GM12878 (cell line): ENCODE results near the gene CACNA1H. TPM values are rescaled to one million over a fixed set of nuclear protein-coding genes. Genes with fewer than 3 reads are reported as not detected.

Source experiments
- ATAC-seq: fragments of 200-7000 bp; cut with Tn5 transposase; 3 replicates; pipeline ENCODE4 v1.9.1; 2020; ENCODE audit warnings: mild to moderate bottlenecking, moderate library complexity
- BruUV-seq: library from RNA; stranded (reverse); fragments of 400-500 nt; replicated peaks from 2 replicates; lab custom pipeline; 2021; lab: Mats Ljungman, UMichigan
- CTCF ChIA-PET: fragments of 300-600 bp; sonication (Branson Sonifier 250); formaldehyde crosslinking; extraction: SDS; loops from one replicate; lab custom pipeline; 2021; ENCODE audit warnings: inconsistent platforms; lab: Yijun Ruan, JAX
- POLR2A ChIA-PET: fragments of 350-600 bp; formaldehyde crosslinking; extraction: SDS; loops from one replicate; lab custom pipeline; 2021; ENCODE audit warnings: inconsistent platforms; lab: Charles Lee
- RAD21 ChIA-PET: fragments of 300-600 bp; sonication (Branson Sonifier 250); formaldehyde crosslinking; loops from one replicate; lab custom pipeline; 2023; ENCODE audit warnings: antibody characterized with exemption; ENCODE audit not compliant: unreplicated experiment; lab: Charles Lee
- SMC1A ChIA-PET: fragments of 300-600 bp; sonication (Branson Sonifier 250); formaldehyde crosslinking; loops from one replicate; lab custom pipeline; 2023; ENCODE audit not compliant: unreplicated experiment, uncharacterized antibody; lab: Charles Lee
- DNase-seq: peaks from one replicate; pipeline ENCODE4 v3.0.0-alpha.2; 2011; ENCODE audit warnings: low read depth, low spot score
- FAIRE-seq: peaks from 3 replicates; lab custom pipeline; 2011; peaks lifted over from hg19 to GRCh38; lab: Jason Lieb, UNC
- H2AFZ ChIP-seq: 2 replicates; pipeline ENCODE4 v1.6.0; 2011; ENCODE audit warnings: low read depth, low read length, control low read depth; ENCODE audit not compliant: control insufficient read depth
- H3K27ac ChIP-seq: 2 replicates; pipeline ENCODE4 v1.5.1; 2011; ENCODE audit warnings: control low read depth; ENCODE audit not compliant: control insufficient read depth, insufficient read depth
- H3K27me3 ChIP-seq, 2 experiments: replicated peaks in 1 of 2; 2 replicates each; pipeline versions ENCODE4 v1.6.0 to v1.6.1; 2011; ENCODE audit warnings: low read length in 1 of 2; ENCODE audit not compliant: control insufficient read depth in 2 of 2, insufficient read depth in 2 of 2
- H3K36me3 ChIP-seq, 2 experiments: 2 replicates each; pipeline ENCODE4 v1.5.1; 2011; ENCODE audit warnings: low read length in 1 of 2; ENCODE audit not compliant: control insufficient read depth in 2 of 2, insufficient read depth in 2 of 2
- H3K4me1 ChIP-seq: 2 replicates; pipeline ENCODE4 v1.6.1; 2011; ENCODE audit warnings: mild to moderate bottlenecking, low read length, moderate library complexity, mixed read lengths; ENCODE audit not compliant: control insufficient read depth, insufficient read depth
- H3K4me2 ChIP-seq: 2 replicates; pipeline ENCODE4 v1.6.0; 2011; ENCODE audit warnings: control low read depth; ENCODE audit not compliant: control insufficient read depth, insufficient read depth
- H3K4me3 ChIP-seq: fragments of 200-600 bp; sonication (generic); 2 replicates; pipeline ENCODE4 v1.5.1; 2016
- H3K79me2 ChIP-seq: 2 replicates; pipeline ENCODE4 v1.6.0; 2011; ENCODE audit warnings: low read length; ENCODE audit not compliant: control insufficient read depth, insufficient read depth
- H3K9ac ChIP-seq: 2 replicates; pipeline ENCODE4 v1.8.0; 2011; ENCODE audit warnings: low read length, control low read depth, mixed read lengths; ENCODE audit not compliant: control insufficient read depth, insufficient read depth
- H3K9me3 ChIP-seq: replicated peaks from 3 replicates; pipeline ENCODE4 v1.5.1; 2011; ENCODE audit warnings: mild to moderate bottlenecking, low read length; ENCODE audit not compliant: control insufficient read depth, insufficient read depth
- H4K20me1 ChIP-seq: 2 replicates; pipeline ENCODE4 v1.6.0; 2011; ENCODE audit not compliant: control insufficient read depth, insufficient read depth
- ASH2L ChIP-seq: fragments of 300-600, 200-600 bp; sonication (generic); IDR thresholded peaks from 2 replicates; pipeline ENCODE4 v1.6.1; 2017; ENCODE audit warnings: low read depth, mild to moderate bottlenecking, borderline replicate concordance
- BACH1 ChIP-seq: fragments of 450-650 bp; IDR thresholded peaks from 2 replicates; pipeline ENCODE4 v1.6.1; 2017; ENCODE audit warnings: mild to moderate bottlenecking, borderline replicate concordance
- BHLHE40 ChIP-seq, 2 experiments: fragments of 450-650 bp in 1 of 2; IDR thresholded peaks; 2 replicates each; pipeline ENCODE4 v1.6.1; 2011 to 2017; ENCODE audit warnings: low read depth in 2 of 2, borderline replicate concordance in 1 of 2, improper control_type of control experiment in 1 of 2, low read length in 1 of 2, mild to moderate bottlenecking in 1 of 2
- EED ChIP-seq: sonication (generic); IDR thresholded peaks from 2 replicates; pipeline ENCODE4 v1.6.1; 2016; ENCODE audit warnings: antibody characterized with exemption, low read depth
- NFIC ChIP-seq: IDR thresholded peaks from 2 replicates; pipeline ENCODE4 v1.6.1; 2012; ENCODE audit warnings: low read depth, mild to moderate bottlenecking, inconsistent platforms, low read length, moderate library complexity
- PML ChIP-seq: IDR thresholded peaks from 2 replicates; pipeline ENCODE4 v1.6.1; 2012; ENCODE audit warnings: low read length, inconsistent platforms
- POU2F2 ChIP-seq: IDR thresholded peaks from 3 replicates; pipeline ENCODE4 v1.6.1; 2011; ENCODE audit warnings: low read depth, mild to moderate bottlenecking, low read length, borderline replicate concordance
- RAD51 ChIP-seq: fragments of 450-650 bp; IDR thresholded peaks from 2 replicates; pipeline ENCODE4 v1.6.1; 2016; ENCODE audit warnings: moderate library complexity, mild to moderate bottlenecking, inconsistent platforms
- SRF ChIP-seq, 2 experiments: IDR thresholded peaks; 2 replicates each; pipeline ENCODE4 v1.6.1; 2011; ENCODE audit warnings: low read depth in 2 of 2, low read length in 2 of 2, mild to moderate bottlenecking in 1 of 2, moderate library complexity in 1 of 2
- ZBED1 ChIP-seq: IDR thresholded peaks from 2 replicates; pipeline ENCODE4 v1.6.1; 2016; ENCODE audit warnings: borderline replicate concordance
- ZNF274 ChIP-seq: IDR thresholded peaks from one replicate; pipeline ENCODE4 v1.8.0; 2011; ENCODE audit not compliant: insufficient read length, insufficient read depth
- WGBS: methylation state at CpG from one replicate; pipeline ENCODE4 v1.1.6; 2016; ENCODE audit warnings: low lambda C conversion rate; ENCODE audit not compliant: insufficient replicate concordance, insufficient coverage; ENCODE audit errors: missing lambda C conversion rate; 5-methylcytosine and 5-hydroxymethylcytosine counted together
- in situ Hi-C: fragments of 300-500 bp; cut with MboI; formaldehyde crosslinking; loops from 9 replicates; pipeline ENCODE4 v1.14.3; 2018; ENCODE audit warnings: mixed read lengths
- intact Hi-C: fragments of 100-400 bp; cut with micrococcal nuclease; formaldehyde crosslinking; loops from one replicate; pipeline ENCODE4 v1.14.2; 2022; ENCODE audit not compliant: unreplicated experiment
- polyA plus RNA-seq, 11 experiments: library from polyadenylated mRNA; depleted of rRNA in 4 of 11; unstranded in 6 of 11; stranded (reverse) in 5 of 11; fragments of >200 nt; fragmentation: Nextera tagmentation in 4 of 11; fragmentation: Illumina TruSeq in 1 of 11; extraction: Ambion mirVana in 4 of 11; extraction: Trizol in 1 of 11; gene quantifications; 1 replicate in 1 of 11; 2 replicates in 10 of 11; pipeline versions ENCODE4 v1.2.1 to v1.2.3, GENCODE V29; 2011 to 2016; ENCODE audit warnings: inconsistent platforms in 2 of 11, missing spikeins in 2 of 11, low read depth in 1 of 11
- total RNA-seq, 4 experiments: library from RNA; depleted of rRNA in 3 of 4; stranded (reverse); fragments of >200 nt in 3 of 4; fragmentation: Illumina TruSeq in 1 of 4; extraction: Trizol in 1 of 4; gene quantifications; 2 replicates each; pipeline versions ENCODE4 v1.2.1 to v1.2.3, GENCODE V29; 2013 to 2021
- TF ChIP-seq, protein P1 (sequence below): fragments of 450-650 bp; IDR thresholded peaks from 2 replicates; pipeline ENCODE4 v1.6.1; 2016; ENCODE audit warnings: mild to moderate bottlenecking
- TF ChIP-seq, protein P2 (sequence below): IDR thresholded peaks from 2 replicates; pipeline ENCODE4 v1.6.1; 2011; ENCODE audit warnings: low read depth, mild to moderate bottlenecking, low read length, moderate library complexity, borderline replicate concordance; ENCODE audit errors: extremely low read depth
- TF ChIP-seq, protein P3 (sequence below): fragments of 450-650 bp; formaldehyde crosslinking; IDR thresholded peaks from 2 replicates; pipeline ENCODE4 v1.4.0; 2022; ENCODE audit warnings: mild to moderate bottlenecking, moderate library complexity
- TF ChIP-seq, protein P4 (sequence below): fragments of 450-650 bp; IDR thresholded peaks from 2 replicates; pipeline ENCODE4 v1.6.1; 2017; ENCODE audit warnings: mild to moderate bottlenecking, moderate library complexity

Gene CACNA1H
- total and polyA plus RNA-seq, 10 of the 15 experiments (the other 5 are each of a cell fraction or from before 2014, with no cell fraction given) = 0.03 to 0.54 TPM; not detected in 8

DNA sequence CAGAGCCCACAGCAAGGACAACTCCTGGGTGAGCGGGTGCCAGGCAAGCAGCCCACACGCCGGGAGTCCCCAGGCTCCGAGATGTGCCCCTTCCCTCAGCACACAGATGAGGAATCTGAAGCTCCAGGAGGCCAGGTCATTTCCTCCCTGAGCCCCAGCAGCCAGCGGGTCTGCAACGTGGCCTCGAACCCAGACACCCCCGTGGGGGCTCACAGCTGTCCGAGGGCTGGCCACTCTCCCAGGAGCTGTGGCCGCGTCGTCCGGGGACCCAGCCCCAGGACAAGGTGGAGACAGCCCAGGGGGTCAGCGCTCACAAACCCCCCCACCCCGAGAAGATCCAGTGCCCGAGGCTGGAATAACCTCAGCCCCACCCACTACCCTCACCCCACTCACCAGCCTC, 39.4 kb upstream of the CACNA1H start:
- WGBS = 13% methylated on average over 9 of the region's 16 CpGs
- intact Hi-C loops = no loop called here
- ChIA-PET POLR2A (no interaction called here), SMC1A (no interaction called here), RAD21 (no interaction called here), CTCF (no interaction called here)
- no peak overlapping the region for H2AFZ ChIP-seq
- no peaks in the 10 kb centered on the region for H3K27me3 ChIP-seq
- DNase-seq (no peak), FAIRE-seq (no peak), ATAC-seq (no peak)
- no peak overlapping the region for H3K9ac ChIP-seq
- no peak overlapping the region for H3K4me2 ChIP-seq
- H3K4me3 ChIP-seq = no peak overlapping the region
- no peaks in the 10 kb centered on the region for H3K4me1 ChIP-seq
- H4K20me1 ChIP-seq = no peaks in the 10 kb centered on the region
- BruUV-seq = no TSS peak
- H3K27ac ChIP-seq = no peak overlapping the region
- H3K36me3 ChIP-seq = no peaks in the 10 kb centered on the region
- in situ Hi-C loops = no loop called here
- no peaks in the 10 kb centered on the region for H3K79me2 ChIP-seq
- H3K9me3 ChIP-seq = no peaks in the 10 kb centered on the region
- TF ChIP-seq ZBED1 (no peak), EED (no peak), RAD51 (no peak), BHLHE40 (IDR thresholded peaks at IDR 0.05; ENCODE audit: borderline replicate concordance in 1 of 2, low read depth in 2 of 2, low read length in 1 of 2) (no peak), POU2F2 (no peak), ZNF274 (no peak), NFIC (no peak), SRF (IDR thresholded peaks at IDR 0.05; ENCODE audit: low read depth in 2 of 2, low read length in 2 of 2) (no peak), PML (no peak), ASH2L (no peak), BACH1 (no peak)
- TF ChIP-seq, protein P1, sequence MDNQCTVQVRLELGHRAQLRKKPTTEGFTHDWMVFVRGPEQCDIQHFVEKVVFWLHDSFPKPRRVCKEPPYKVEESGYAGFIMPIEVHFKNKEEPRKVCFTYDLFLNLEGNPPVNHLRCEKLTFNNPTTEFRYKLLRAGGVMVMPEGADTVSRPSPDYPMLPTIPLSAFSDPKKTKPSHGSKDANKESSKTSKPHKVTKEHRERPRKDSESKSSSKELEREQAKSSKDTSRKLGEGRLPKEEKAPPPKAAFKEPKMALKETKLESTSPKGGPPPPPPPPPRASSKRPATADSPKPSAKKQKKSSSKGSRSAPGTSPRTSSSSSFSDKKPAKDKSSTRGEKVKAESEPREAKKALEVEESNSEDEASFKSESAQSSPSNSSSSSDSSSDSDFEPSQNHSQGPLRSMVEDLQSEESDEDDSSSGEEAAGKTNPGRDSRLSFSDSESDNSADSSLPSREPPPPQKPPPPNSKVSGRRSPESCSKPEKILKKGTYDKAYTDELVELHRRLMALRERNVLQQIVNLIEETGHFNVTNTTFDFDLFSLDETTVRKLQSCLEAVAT = no peak
- TF ChIP-seq, protein P2, sequence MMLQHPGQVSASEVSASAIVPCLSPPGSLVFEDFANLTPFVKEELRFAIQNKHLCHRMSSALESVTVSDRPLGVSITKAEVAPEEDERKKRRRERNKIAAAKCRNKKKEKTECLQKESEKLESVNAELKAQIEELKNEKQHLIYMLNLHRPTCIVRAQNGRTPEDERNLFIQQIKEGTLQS = no peak
- TF ChIP-seq, protein P3, sequence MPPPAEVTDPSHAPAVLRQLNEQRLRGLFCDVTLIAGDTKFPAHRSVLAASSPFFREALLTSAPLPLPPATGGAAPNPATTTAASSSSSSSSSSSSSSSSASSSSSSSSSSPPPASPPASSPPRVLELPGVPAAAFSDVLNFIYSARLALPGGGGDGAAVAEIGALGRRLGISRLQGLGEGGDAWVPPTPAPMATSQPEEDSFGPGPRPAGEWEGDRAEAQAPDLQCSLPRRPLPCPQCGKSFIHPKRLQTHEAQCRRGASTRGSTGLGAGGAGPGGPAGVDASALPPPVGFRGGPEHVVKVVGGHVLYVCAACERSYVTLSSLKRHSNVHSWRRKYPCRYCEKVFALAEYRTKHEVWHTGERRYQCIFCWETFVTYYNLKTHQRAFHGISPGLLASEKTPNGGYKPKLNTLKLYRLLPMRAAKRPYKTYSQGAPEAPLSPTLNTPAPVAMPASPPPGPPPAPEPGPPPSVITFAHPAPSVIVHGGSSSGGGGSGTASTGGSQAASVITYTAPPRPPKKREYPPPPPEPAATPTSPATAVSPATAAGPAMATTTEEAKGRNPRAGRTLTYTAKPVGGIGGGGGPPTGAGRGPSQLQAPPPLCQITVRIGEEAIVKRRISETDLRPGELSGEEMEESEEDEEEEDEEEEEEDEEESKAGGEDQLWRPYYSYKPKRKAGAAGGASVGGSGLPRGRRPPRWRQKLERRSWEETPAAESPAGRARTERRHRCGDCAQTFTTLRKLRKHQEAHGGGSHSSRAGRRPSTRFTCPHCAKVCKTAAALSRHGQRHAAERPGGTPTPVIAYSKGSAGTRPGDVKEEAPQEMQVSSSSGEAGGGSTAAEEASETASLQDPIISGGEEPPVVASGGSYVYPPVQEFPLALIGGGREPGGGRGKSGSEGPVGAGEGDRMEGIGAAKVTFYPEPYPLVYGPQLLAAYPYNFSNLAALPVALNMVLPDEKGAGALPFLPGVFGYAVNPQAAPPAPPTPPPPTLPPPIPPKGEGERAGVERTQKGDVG = no peak
- TF ChIP-seq, protein P4, sequence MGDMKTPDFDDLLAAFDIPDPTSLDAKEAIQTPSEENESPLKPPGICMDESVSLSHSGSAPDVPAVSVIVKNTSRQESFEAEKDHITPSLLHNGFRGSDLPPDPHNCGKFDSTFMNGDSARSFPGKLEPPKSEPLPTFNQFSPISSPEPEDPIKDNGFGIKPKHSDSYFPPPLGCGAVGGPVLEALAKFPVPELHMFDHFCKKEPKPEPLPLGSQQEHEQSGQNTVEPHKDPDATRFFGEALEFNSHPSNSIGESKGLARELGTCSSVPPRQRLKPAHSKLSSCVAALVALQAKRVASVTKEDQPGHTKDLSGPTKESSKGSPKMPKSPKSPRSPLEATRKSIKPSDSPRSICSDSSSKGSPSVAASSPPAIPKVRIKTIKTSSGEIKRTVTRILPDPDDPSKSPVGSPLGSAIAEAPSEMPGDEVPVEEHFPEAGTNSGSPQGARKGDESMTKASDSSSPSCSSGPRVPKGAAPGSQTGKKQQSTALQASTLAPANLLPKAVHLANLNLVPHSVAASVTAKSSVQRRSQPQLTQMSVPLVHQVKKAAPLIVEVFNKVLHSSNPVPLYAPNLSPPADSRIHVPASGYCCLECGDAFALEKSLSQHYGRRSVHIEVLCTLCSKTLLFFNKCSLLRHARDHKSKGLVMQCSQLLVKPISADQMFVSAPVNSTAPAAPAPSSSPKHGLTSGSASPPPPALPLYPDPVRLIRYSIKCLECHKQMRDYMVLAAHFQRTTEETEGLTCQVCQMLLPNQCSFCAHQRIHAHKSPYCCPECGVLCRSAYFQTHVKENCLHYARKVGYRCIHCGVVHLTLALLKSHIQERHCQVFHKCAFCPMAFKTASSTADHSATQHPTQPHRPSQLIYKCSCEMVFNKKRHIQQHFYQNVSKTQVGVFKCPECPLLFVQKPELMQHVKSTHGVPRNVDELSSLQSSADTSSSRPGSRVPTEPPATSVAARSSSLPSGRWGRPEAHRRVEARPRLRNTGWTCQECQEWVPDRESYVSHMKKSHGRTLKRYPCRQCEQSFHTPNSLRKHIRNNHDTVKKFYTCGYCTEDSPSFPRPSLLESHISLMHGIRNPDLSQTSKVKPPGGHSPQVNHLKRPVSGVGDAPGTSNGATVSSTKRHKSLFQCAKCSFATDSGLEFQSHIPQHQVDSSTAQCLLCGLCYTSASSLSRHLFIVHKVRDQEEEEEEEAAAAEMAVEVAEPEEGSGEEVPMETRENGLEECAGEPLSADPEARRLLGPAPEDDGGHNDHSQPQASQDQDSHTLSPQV = no peak
